ENCODE measurements around the gene AEBP2. TPM values are rescaled to one million over a fixed set of nuclear protein-coding genes. Genes with fewer than 3 reads are reported as not detected.
A peak's percentile ranks its signal among the peaks of the same experiment; 100 is the strongest.

Gene AEBP2
- total RNA-seq, 4 donors from 2014 or later: 9.2 to 22.2 (median 13.2) TPM

DNA sequence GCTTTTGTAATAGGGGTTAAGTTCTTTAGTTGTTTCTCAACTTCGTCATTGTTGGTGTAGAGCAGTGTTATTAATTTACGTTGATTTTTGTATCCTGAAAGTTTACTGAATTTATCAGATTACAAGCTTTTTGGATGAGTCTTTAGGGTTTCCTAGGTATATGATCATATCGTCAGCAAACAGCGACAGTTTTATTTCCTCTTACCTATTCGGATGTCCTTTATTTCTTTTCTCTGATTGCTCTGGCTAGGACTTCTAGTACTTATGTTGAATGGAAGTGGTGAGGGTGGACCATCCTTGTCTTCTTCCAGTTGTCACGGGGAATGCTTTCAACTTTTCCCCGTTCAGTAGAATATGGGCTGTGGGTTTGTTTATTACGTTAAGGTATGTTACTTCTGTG, 37.8 kb downstream of the AEBP2 start:
- Histone ChIP-seq H3K4me1 (peaks cover 0 to 2% of the 10 kb centered on the region in 2 donors), H3K27ac (no peak overlapping the region), H3K36me3 (no peaks in the 10 kb centered on the region), H3K9me3 (peaks cover 0 to 4% (median 0%) of the 10 kb centered on the region in 3 donors), H3K4me3 (no peak overlapping the region), H3K27me3 (no peaks in the 10 kb centered on the region)
- ATAC-seq (no peak), DNase-seq (no peak)
- TF ChIP-seq POLR2A (IDR thresholded peaks at IDR 0.05): no peak
- TF ChIP-seq, protein P1, sequence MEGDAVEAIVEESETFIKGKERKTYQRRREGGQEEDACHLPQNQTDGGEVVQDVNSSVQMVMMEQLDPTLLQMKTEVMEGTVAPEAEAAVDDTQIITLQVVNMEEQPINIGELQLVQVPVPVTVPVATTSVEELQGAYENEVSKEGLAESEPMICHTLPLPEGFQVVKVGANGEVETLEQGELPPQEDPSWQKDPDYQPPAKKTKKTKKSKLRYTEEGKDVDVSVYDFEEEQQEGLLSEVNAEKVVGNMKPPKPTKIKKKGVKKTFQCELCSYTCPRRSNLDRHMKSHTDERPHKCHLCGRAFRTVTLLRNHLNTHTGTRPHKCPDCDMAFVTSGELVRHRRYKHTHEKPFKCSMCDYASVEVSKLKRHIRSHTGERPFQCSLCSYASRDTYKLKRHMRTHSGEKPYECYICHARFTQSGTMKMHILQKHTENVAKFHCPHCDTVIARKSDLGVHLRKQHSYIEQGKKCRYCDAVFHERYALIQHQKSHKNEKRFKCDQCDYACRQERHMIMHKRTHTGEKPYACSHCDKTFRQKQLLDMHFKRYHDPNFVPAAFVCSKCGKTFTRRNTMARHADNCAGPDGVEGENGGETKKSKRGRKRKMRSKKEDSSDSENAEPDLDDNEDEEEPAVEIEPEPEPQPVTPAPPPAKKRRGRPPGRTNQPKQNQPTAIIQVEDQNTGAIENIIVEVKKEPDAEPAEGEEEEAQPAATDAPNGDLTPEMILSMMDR (IDR thresholded peaks at IDR 0.05 in 4 of 5, conservative IDR thresholded peaks at IDR 0.05 in 1 of 5): no peak
- intact Hi-C loops (cut with DNase I; ENCODE audit: low total_unique reads) (no loop called here), in situ Hi-C loops (cut with MboI; ENCODE audit: low sequenced_read_pairs in 4 of 4) (no loop called here)

DNA sequence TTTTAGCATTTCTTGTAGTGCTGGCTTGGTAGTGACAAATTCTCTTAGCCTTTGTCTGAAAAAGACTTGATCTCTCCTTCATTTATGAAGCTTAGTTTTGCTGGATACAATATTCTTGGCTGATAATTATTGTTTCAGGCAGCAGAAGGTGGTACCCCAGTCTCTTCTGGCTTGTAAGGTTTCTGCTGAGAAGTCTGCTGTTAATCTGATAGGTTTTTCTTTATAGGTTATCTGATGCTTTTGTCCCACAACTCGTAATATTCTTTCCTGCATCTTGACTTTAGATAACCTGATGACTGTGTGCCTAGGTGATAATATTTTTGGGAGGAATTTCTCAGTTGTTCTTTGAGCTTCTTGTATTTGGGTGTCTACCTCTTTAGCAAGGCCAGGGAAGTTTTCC, 41.2 kb downstream of the AEBP2 start:
- Histone ChIP-seq H3K27ac (no peak overlapping the region), H3K4me3 (no peak overlapping the region), H3K4me1 (peaks cover 0 to 8% of the 10 kb centered on the region in 2 donors), H3K27me3 (no peaks in the 10 kb centered on the region), H3K9me3 (peaks cover 0 to 4% (median 0%) of the 10 kb centered on the region in 3 donors), H3K36me3 (no peaks in the 10 kb centered on the region)
- DNase-seq: no peak
- TF ChIP-seq POLR2A (IDR thresholded peaks at IDR 0.05): no peak
- TF ChIP-seq, protein P1 (IDR thresholded peaks at IDR 0.05 in 4 of 5, conservative IDR thresholded peaks at IDR 0.05 in 1 of 5): no peak
- intact Hi-C loops (cut with DNase I; ENCODE audit: low total_unique reads) (no loop called here), in situ Hi-C loops (cut with MboI; ENCODE audit: low sequenced_read_pairs in 4 of 4) (no loop called here)
- ATAC-seq: no peak

DNA sequence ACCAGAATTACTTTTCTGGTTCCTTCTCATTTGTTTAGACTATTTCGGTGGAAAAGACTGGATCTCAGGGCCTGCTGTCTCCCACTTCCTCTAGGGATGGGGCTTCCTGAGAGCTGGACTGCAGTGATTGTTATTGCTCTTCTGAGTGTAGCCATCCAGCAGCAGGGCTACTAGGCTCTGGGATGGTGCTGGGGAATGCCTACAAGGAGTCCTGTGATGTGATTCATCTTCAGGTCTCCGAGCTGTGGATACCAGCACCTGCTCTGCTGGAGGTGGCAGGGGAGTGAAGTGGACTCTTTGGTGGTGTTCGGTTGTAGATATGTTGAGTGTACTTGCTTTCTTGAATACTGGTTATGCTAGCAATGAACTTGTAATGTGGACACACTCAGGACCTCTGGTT, 42.7 kb downstream of the AEBP2 start:
- H3K4me3 ChIP-seq: no peak overlapping the region
- no peak overlapping the region for H3K27ac ChIP-seq
- H3K4me1 ChIP-seq: peaks cover 0 to 8% of the 10 kb centered on the region in 2 donors
- H3K27me3 ChIP-seq: no peaks in the 10 kb centered on the region
- intact Hi-C loops (cut with DNase I; ENCODE audit: low total_unique reads) (no loop called here), in situ Hi-C loops (cut with MboI; ENCODE audit: low sequenced_read_pairs in 4 of 4) (no loop called here)
- no peak for DNase-seq
- peaks cover 0 to 4% (median 0%) of the 10 kb centered on the region in 3 donors for H3K9me3 ChIP-seq
- ATAC-seq: no peak
- TF ChIP-seq, protein P1 (IDR thresholded peaks at IDR 0.05 in 4 of 5, conservative IDR thresholded peaks at IDR 0.05 in 1 of 5): no peak
- TF ChIP-seq POLR2A (IDR thresholded peaks at IDR 0.05): no peak
- H3K36me3 ChIP-seq: no peaks in the 10 kb centered on the region

DNA sequence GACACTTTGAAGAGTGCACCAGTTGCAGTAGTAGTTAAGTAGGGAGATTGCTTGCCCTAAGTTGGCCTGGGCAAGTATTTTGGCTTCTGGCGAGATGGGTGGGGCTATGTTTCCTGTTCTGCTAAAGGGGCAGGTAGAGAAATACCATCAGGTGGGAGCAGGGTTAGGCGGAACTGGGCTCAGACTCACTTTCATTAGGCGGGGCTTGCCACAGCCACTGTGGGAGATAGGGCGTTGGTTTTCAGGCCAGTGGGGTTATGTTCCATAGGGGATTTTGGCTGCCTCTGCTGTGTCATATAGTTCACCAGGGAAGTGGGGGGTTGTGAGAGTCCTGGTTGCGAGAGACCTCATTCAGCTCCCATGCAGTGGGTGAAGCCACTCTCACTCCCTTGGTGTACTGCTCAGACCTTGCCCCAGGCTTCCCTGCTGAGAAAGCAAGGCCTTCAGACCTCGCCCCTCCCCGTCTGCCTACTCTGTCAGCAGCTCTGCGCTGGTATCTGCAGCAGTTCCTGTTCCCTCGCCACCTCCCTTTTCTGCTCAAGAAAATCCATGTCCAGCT, 43.3 kb downstream of the AEBP2 start:
- peaks cover 0 to 8% of the 10 kb centered on the region in 2 donors for H3K4me1 ChIP-seq

More for the DNA sequence above, 43.3 kb downstream of the AEBP2 start:
- Histone ChIP-seq H3K27me3 (no peaks in the 10 kb centered on the region), H3K27ac (no peak overlapping the region), H3K4me3 (no peak overlapping the region), H3K9me3 (peaks cover 0 to 4% (median 0%) of the 10 kb centered on the region in 3 donors), H3K36me3 (no peaks in the 10 kb centered on the region)
- TF ChIP-seq, protein P1 (IDR thresholded peaks at IDR 0.05 in 4 of 5, conservative IDR thresholded peaks at IDR 0.05 in 1 of 5): no peak
- no peak for TF ChIP-seq POLR2A (IDR thresholded peaks at IDR 0.05)
- DNase-seq: peak in 1 of 2 donors; percentile 15
- in situ Hi-C loops (cut with MboI; ENCODE audit: low sequenced_read_pairs in 4 of 4) (no loop called here), intact Hi-C loops (cut with DNase I; ENCODE audit: low total_unique reads) (no loop called here)
- ATAC-seq: no peak

Data from gastrocnemius medialis (tissue), 4 donors.